GM12874 (cell line): ENCODE data around the gene ADSS1.

Source experiments
- TF ChIP-seq, protein P1 (sequence below): IDR thresholded peaks from 2 replicates; pipeline ENCODE4 v1.5.1; 2011; ENCODE audit warnings: low read depth, mild to moderate bottlenecking, control low read depth, low read length, moderate library complexity; ENCODE audit not compliant: insufficient read depth

ADSS1 gene

DNA sequence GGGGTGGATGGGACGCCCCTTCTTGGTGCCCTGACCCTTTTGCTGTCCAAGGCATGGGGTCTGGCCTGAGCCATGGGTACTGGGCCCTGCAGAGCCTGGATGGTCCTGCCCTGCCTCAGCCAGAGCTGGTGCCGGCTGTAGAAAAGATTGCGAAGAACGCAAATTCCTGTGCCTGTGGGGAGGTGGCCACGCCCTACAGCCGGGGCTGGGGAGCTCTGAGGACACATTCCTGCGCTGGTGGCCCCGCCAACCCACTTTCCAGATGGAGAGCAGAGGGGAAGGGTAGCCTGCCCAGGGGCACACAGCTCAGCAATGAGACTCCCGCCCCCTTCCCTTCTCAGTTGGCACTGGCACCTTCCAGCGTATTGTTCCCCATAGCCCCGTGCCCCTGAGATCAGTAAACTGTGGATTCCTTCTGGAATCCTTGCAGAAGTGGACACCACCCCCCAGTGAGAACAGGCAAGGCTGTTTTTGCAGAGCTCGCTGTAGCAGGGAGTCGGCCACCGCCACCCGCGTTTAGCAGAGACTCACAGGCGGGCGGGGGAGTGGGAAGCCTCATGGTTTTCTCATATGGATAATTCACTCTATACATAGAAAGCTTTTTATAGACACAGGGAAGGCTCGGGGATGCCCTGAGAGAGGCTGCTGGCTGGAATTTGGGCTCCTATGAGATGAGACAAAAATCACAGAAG is 26.0 kb upstream of the ADSS1 start:
- TF ChIP-seq, protein P1, sequence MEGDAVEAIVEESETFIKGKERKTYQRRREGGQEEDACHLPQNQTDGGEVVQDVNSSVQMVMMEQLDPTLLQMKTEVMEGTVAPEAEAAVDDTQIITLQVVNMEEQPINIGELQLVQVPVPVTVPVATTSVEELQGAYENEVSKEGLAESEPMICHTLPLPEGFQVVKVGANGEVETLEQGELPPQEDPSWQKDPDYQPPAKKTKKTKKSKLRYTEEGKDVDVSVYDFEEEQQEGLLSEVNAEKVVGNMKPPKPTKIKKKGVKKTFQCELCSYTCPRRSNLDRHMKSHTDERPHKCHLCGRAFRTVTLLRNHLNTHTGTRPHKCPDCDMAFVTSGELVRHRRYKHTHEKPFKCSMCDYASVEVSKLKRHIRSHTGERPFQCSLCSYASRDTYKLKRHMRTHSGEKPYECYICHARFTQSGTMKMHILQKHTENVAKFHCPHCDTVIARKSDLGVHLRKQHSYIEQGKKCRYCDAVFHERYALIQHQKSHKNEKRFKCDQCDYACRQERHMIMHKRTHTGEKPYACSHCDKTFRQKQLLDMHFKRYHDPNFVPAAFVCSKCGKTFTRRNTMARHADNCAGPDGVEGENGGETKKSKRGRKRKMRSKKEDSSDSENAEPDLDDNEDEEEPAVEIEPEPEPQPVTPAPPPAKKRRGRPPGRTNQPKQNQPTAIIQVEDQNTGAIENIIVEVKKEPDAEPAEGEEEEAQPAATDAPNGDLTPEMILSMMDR = no peak

DNA sequence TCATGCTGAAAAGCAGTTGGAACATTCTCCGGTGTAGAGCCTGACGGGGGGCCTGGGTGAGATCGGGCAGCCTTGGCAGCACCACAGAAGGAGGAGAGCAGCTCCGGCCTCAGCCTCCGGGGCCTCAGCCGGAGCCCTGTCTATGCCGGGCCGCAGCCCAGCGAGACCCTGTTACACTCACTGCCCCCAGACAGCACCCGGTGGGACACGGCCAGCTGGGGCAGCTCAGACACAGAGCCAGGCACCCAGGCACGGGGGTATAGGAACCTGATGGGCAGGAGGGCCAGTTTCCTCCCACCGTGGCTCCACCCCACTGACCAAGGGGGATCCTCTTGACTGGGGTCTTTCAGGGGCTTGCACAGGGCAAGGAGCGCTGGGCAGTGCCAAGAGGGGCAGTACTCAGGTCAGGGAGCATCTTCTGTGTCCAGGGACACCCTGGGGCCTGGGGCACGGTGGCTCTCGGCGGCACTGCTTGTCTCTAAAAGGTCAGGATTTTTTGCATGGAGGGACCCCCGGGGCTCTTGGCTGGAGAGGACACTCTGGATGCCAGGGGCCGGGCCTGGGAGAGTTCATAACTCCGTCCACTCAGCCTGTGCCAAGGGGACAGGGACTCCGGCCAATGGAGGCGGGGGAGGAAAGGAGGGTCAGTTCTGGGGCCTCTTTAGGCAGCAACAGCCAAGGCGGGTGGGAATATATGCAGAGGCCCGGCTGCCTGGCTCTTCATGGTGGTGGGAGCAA is 25.2 kb upstream of the ADSS1 start:
- TF ChIP-seq, protein P1 = no peak

GRCh38 chr14:104699426-104699748 is 24.6 kb upstream of the ADSS1 start:
- TF ChIP-seq, protein P1 = no peak

DNA sequence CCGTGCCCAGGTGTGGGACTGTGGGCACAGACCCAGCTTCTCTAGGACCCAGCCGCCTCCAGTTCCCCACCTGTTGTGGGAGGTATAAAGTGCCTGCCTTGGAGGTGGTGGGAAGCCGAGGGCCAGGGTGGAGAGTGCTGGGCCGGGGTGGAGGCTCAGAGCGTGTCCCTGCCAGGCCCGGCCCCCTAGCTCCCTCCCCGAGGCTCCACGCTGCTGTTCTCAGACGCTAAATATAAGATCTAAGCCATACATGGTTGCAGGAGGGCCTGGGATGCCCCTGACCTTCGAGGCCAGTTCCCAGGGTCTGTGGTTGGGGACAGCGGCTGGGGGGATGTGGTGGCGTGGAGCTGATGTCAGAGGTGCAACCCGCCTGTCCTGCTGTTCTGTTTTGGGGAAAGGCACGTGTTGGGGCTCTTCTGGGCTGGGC is 23.8 kb upstream of the ADSS1 start:
- TF ChIP-seq, protein P1 = no peak

DNA sequence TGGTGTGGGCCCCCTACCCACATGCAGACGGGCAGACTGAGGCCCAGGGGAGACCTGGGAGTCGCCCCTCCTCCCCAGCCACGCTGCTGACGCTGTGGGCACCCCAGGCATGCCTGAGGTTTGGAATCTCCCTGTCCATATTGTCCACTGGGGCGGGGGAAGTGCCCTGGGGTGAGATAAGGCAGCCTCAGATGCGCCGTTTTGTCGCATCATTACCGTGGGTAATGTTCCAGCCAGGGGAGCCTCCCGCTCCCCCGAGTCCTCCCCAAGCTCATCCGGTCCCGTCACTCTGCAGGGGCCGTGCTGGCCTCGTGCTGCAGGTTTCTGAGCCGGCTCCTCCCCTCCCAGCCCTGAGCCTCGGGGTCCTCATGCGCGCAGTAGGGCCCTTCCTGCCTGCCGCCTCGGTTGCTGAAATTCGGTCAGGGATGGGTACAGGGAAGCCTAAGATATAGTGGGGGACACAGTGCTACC is 23.2 kb upstream of the ADSS1 start:
- TF ChIP-seq, protein P1 = no peak

DNA sequence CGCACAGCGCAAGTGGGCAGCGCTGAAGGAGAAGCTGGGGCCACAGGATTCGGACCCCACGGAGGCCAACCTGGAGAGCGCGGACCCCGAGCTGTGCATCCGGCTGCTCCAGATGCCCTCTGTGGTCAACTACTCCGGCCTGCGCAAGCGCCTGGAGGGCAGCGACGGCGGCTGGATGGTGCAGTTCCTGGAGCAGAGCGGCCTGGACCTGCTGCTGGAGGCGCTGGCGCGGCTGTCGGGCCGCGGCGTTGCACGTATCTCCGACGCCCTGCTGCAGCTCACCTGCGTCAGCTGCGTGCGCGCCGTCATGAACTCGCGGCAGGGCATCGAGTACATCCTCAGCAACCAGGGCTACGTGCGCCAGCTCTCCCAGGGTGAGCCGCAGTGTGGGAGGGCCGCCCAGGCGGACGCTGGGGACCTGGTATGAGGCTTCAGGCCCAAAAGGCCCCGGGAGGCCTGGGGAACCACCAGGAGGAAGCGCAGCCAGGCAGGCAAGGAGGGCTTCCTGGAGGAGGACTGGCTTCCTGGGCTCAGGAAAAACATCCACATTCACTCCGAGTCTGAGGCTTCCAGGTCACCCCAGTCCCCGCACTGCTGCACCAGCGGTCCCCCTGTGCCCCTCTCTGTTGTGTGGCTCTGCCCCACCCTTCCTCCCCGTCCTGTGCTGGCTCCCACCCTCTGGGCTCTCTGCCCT is 22.5 kb upstream of the ADSS1 start:
- TF ChIP-seq, protein P1 = no peak

DNA sequence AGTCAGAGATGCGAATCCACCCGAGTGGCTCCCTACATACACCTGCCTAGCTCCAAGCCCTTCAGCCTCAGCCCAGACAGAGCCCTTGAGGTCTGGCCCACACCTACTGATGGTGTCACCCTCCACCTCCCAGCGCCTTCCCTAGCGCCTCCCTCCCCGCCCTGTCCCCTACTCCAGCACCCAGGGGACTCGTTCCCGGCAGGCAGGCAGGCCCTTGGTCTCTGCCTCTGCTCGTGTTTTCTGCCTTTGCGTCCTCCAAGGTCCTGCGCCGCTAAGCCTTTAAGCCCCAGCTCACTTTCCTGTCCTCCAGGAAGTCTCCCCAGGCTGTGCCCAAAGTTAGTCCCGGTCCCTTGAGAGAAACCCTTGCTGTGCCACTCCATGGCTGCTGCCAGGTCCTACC is 21.9 kb upstream of the ADSS1 start:
- TF ChIP-seq, protein P1 = no peak
